Mesendoderm (in vitro differentiated cells): Measurements from ENCODE around the gene NOL7.

Experiments
- DNase-seq: peaks from one replicate; pipeline ENCODE4 v3.0.0; 2013
- H2AK5ac ChIP-seq: 2 replicates; pipeline ENCODE4 v1.6.1; 2013; ENCODE audit warnings: low read length, inconsistent platforms
- H2BK120ac ChIP-seq: 2 replicates; pipeline ENCODE4 v1.6.1; 2013; ENCODE audit warnings: low read depth, mild to moderate bottlenecking, low read length, moderate library complexity, mixed read lengths
- H2BK15ac ChIP-seq: replicated peaks from 2 replicates; pipeline ENCODE4 v1.6.1; 2013; ENCODE audit warnings: low read depth, mild to moderate bottlenecking, moderate library complexity
- H2BK5ac ChIP-seq: 2 replicates; pipeline ENCODE4 v1.6.1; 2013; ENCODE audit warnings: low read length, inconsistent platforms
- H3K18ac ChIP-seq: 2 replicates; pipeline ENCODE4 v1.6.1; 2013; ENCODE audit warnings: mild to moderate bottlenecking, low read length, mixed read lengths
- H3K23ac ChIP-seq: one replicate; pipeline ENCODE4 v1.6.1; 2013; ENCODE audit warnings: low read length
- H3K27ac ChIP-seq: 2 replicates; pipeline ENCODE4 v1.5.1; 2013; ENCODE audit warnings: low read depth, mild to moderate bottlenecking, inconsistent platforms, low read length, moderate library complexity
- H3K27me3 ChIP-seq: 2 replicates; pipeline ENCODE4 v1.6.1; 2013; ENCODE audit warnings: low read length, control low read depth, mild to moderate bottlenecking, inconsistent platforms; ENCODE audit not compliant: insufficient read depth, poor library complexity
- H3K36me3 ChIP-seq: 2 replicates; pipeline ENCODE4 v1.6.1; 2013; ENCODE audit warnings: low read length, inconsistent platforms; ENCODE audit not compliant: control insufficient read depth, insufficient read depth
- H3K4ac ChIP-seq: one replicate; pipeline ENCODE4 v1.6.1; 2013; ENCODE audit warnings: low read depth, mild to moderate bottlenecking, low read length, moderate library complexity
- H3K4me1 ChIP-seq: 2 replicates; pipeline ENCODE4 v1.6.1; 2013; ENCODE audit warnings: low read depth, low read length, inconsistent platforms; ENCODE audit not compliant: control insufficient read depth
- H3K4me2 ChIP-seq: 2 replicates; pipeline ENCODE4 v1.6.1; 2013; ENCODE audit warnings: low read length
- H3K4me3 ChIP-seq: 2 replicates; pipeline ENCODE4 v1.5.1; 2013; ENCODE audit warnings: mild to moderate bottlenecking, low read length
- H3K56ac ChIP-seq: one replicate; pipeline ENCODE4 v1.6.1; 2013; ENCODE audit warnings: low read length
- H3K79me1 ChIP-seq: 2 replicates; pipeline ENCODE4 v1.6.1; 2013; ENCODE audit warnings: low read length, inconsistent platforms
- H3K79me2 ChIP-seq: 2 replicates; pipeline ENCODE4 v1.6.1; 2013; ENCODE audit warnings: mild to moderate bottlenecking, low read length; ENCODE audit not compliant: control insufficient read depth, insufficient read depth
- H3K9ac ChIP-seq: 2 replicates; pipeline ENCODE4 v1.6.1; 2013; ENCODE audit warnings: low read length, inconsistent platforms
- H4K5ac ChIP-seq: one replicate; pipeline ENCODE4 v1.6.1; 2013; ENCODE audit warnings: low read length
- H4K8ac ChIP-seq: one replicate; pipeline ENCODE4 v1.6.1; 2013; ENCODE audit warnings: low read depth, mild to moderate bottlenecking, control low read depth, low read length, moderate library complexity
- WGBS: extraction: QIAGEN DNeasy Blood & Tissue Kit; methylation state at CpG from one replicate; pipeline ENCODE4 v1.1.7; 2013; ENCODE audit warnings: low lambda C conversion rate, missing lambda C conversion rate; ENCODE audit not compliant: insufficient coverage; ENCODE audit errors: extremely low coverage; 5-methylcytosine and 5-hydroxymethylcytosine counted together

NOL7 gene

GRCh38 chr6:13669476-13669875, 54.3 kb downstream of the NOL7 start:
- H3K4me1 ChIP-seq, result no peaks in the 10 kb centered on the region
- peak; percentile 26 for DNase-seq
- H4K8ac ChIP-seq, result no peak overlapping the region
- no peak overlapping the region for H3K23ac ChIP-seq
- no peak overlapping the region for H3K18ac ChIP-seq
- peaks cover 22% of the 10 kb centered on the region for H3K79me2 ChIP-seq
- no peak overlapping the region for H2BK5ac ChIP-seq
- no peak overlapping the region for H2BK15ac ChIP-seq
- peaks cover 8% of the 10 kb centered on the region for H3K79me1 ChIP-seq
- H3K36me3 ChIP-seq, result no peaks in the 10 kb centered on the region
- H3K4me3 ChIP-seq, result no peak overlapping the region
- WGBS, result no CpG with 5 or more reads among the region's 5 CpGs
- H3K4ac ChIP-seq, result no peak overlapping the region
- H3K56ac ChIP-seq, result no peak overlapping the region
- no peak overlapping the region for H2AK5ac ChIP-seq
- no peak overlapping the region for H4K5ac ChIP-seq
- no peak overlapping the region for H2BK120ac ChIP-seq
- H3K27me3 ChIP-seq, result no peaks in the 10 kb centered on the region
- no peak overlapping the region for H3K4me2 ChIP-seq
- no peak overlapping the region for H3K9ac ChIP-seq
- H3K27ac ChIP-seq, result no peak overlapping the region
